GM19438 (cell line): ENCODE measurements around the gene UBL4B.

ENCODE experiments used
- ATAC-seq: cut with Tn5 transposase; IDR thresholded peaks from one replicate; pipeline ENCODE4 v1.9.1; 2021; ENCODE audit warnings: low read depth; ENCODE audit not compliant: unreplicated experiment

UBL4B gene

DNA sequence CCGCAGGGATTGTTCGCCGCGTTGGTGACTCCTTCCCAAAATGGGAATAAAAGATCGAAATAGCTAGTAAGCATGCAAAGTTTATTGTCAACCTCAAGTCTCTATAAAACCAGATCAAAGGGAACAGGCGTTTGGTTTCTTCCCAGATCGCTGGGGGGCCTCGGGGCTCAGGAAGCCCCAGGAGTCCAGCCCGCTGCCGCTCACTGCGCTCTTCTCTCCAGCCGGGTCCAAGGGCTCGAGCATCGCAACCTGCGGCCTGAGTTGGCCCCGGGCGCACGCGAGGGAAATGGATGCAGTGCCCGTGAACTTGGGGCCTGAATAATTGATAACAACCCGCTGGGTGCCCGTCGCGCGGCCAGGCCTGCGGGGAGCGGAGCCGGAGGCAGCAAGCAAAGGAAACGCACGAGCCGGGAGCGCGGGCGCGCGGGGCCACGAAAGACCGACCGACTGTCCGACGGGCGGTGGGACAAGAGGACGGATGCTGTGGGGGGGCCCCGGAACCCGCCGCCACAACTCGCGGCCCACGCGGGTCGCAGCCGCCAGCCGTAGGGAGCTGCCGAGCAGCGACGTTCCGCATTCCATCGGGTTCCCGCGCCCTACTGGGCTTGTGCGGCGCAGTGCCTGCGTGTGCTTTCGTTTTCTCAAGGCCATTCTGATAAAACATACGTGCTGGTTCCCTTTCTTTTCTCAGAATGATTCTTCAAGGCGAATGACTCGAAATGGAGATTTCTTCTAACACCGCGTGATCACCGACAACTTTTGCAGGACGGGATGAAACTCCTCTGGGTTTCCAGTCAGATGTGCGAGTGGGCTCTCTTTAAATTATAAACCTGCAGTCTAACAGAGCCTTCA is 27.8 kb upstream of the UBL4B start:
- no peak for ATAC-seq

- ATAC-seq: no peak
Observed at GRCh38 chr1:110085671-110086070, 26.6 kb upstream of the UBL4B start.

DNA sequence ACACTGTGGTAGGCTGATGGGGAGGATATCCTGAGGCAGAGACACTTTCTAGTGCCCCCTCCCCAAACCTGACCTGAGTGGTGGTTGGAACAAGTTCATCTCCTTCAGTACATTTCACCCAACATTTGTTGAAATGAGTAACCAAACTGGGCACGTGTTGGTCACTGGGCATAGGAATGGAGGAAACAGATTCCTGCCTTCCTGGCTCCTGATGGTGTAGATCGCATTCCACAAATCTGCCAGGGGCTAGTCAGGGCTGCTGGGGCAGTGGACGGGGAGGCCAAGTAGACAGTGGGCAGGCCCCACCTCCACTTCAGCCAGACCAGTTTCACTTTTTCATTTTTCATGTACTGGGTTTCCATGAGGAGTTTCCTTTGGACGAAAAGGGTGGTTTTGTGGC is 25.3 kb upstream of the UBL4B start:
- no peak for ATAC-seq

- ATAC-seq: peak; percentile 58
Observed at GRCh38 chr1:110087812-110088738, 24.2 kb upstream of the UBL4B start.

- ATAC-seq: no peak
Observed at GRCh38 chr1:110088739-110089316, 23.4 kb upstream of the UBL4B start.

DNA sequence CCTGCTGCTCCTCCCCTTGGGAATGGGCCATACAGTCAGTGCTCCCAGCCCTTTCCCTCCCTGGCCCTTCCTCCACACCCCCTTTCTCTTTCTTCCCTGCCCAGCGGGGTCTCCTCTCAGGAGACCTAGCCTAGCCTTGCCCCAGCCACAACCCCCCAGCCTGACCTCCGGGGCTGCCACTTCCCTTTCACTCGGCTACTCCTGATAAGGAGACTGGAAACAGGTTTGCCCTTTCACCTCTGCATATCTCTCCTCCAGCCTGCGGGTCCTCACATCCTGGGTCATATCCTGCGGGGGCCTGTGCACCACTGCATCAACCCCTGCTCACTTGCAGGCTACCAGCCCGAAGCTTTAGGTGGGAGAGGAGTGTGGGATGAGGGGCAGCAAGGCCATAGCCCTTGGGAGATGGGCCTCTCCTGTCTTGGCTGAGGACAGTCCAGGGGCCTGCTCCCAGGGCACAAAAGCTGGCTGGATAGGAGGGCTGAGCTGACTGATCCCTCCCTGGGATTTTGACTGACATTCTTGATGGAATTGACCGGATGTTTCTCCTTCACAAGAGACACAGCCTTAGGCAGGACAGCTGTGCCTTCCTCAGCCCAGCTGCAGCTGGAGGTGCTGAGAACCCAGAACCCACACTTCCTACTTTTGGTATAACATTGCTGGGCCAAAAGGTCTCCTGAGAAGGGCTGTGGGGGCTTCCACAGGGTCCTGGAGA is 22.5 kb upstream of the UBL4B start:
- no peak for ATAC-seq

DNA sequence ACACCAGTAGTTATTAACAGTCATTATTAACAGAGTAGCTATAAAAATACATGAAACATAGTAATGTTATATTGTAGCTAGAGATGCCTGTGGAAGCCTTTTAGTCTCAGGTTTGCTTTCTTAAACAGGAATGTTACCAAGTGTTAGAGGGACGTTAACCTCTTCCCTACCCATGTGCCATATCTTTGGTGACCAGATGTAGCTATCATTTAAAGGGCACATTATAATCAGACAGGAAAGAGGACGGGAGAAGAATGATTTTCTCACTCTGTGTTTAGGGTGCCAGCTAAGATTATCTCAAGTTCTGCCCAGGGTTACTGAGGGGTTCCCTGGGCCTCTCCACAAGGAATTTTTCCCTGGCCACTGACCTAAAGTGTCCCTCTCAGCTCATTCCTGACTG is 20.9 kb upstream of the UBL4B start:
- no peak for ATAC-seq

GRCh38 chr1:110091791-110092190 is 20.5 kb upstream of the UBL4B start:
- no peak for ATAC-seq

DNA sequence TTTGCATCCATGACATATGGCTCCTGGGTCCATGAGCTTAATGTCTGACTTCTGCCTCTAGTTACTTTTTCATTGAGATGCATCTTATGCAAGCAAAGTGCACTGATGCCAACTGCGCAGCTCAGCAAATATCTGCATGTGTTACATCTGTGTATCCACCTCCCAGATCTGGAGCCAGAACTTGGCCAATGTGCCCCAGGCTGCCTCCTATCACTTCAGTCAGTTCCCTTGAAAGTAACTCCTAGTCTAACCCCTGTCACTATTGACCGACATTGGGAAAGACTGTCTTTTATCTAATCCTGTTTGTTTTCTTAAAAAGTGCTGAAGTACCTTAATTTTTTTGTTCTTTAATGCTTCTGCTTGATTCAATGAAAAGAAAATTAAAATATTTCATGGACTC is 19.3 kb upstream of the UBL4B start:
- ATAC-seq: no peak

DNA sequence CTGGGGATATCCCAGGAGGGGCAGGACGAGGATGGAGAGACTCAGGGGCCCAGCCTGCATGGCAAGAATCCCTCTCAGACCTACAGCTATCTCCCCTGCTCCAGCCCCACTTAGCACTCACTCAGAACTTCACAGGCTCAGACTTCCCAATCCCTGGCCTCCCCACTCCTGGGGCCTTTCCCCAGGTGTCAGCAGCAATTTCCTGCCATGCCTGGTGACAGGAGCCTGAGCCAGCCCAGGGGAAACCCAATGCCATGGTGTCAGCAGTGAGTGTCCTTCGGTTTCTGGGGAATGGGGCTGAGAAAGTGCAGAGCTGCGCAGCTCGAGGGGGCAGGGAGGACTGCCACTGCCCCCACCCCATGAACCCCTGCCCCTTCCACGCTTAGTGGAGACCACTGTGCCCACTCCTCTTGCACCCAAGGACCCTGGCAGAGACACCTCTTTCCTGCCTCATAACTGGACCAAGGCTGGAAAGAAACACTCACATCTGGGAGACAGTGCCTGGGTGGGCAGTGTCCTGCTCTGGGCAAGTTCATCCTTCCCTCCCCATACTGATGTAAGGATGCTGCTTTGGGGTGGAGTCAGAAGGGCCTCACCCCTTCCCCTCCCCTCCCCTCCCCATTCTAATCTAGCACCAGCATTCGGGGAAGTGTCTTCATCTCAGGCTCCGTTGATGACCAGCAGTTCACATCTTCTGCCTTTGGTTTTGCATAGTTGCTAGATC is 17.1 kb upstream of the UBL4B start:
- no peak for ATAC-seq

DNA sequence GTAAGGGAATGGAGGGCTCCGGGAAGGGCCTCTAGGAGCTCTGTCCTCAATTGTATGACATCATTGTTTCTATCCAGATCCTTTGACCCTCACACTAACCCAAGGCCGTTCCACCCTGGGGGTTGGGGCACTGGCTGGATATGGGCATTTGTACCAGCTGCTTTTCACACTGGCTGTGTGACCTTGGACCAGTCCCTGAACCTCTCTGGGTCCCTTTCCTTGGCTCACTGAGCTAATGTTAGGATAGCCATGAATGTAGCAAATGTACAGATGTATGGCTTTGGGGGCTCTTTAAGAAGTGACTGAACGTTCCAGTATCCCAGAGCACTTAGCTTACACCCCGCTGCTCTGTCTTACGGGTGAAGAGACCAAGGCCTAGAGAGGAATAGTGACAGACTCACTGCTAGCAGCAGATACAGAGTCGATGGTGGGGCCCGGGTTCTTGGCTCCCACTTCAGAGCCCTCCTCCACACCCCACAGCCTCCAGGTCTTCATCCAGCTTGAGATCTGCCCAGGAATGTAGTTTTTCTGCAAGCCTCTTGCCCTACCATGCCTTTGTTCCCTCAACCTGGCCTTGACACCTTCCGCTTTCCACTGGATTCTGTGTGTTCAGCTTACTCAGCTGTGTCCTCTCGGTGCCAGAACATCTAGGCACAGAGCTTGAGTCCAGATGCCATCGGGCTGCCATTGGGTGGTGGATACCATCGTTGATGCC is 14.6 kb upstream of the UBL4B start:
- no peak for ATAC-seq

- no peak for ATAC-seq
Observed at GRCh38 chr1:110098222-110099026, 13.8 kb upstream of the UBL4B start.

GRCh38 chr1:110100335-110100734 is 11.9 kb upstream of the UBL4B start:
- no peak for ATAC-seq

- ATAC-seq: no peak
Observed at GRCh38 chr1:110102081-110102480, 10.2 kb upstream of the UBL4B start.

DNA sequence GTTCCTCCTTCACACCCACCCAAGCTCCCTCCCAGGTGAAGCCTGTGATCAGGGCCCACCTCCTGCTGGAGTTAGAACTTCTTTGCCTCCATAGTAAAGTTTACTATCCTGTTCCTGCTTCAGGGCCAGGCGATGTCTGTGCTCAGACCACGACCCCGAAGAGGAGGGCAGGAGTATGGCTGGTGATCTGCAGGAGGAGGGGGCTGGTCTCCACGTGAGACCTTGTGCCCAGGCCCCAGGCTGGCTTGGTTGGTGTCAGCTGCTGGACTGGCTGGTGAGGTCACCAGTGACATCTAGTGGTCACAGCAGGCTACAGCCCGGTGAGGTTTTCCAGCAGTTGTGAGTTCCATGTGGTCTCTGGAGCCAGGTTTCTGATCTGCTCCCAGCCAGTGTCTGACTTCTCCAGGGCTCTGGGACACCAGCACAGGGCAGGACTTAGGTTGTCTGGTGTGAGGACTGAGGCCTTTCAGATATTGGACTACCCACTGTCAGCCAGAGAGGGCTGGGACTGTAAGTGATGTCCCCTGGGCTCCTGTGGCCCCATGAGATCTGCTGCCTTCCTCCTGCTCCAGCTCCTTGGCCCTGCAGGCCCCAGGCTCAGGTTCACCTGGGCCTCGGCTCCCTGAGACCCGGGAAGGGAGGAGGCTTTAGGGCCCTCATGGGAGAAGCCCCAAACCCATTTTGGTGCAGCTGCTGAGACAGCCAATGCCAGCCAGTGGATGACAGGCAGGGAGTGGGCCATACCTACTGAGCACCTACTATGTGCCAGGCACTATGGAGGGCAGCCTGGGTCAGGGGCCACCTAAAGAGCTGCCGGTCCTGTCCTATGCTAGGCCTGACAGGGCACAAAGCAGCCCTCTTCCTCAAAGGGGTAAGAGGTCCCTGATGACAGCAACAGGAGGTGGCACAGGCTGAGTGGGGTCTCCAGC is 6.0 kb upstream of the UBL4B start:
- no peak for ATAC-seq

- no peak for ATAC-seq
Observed at GRCh38 chr1:110107867-110108469, 4.3 kb upstream of the UBL4B start.

DNA sequence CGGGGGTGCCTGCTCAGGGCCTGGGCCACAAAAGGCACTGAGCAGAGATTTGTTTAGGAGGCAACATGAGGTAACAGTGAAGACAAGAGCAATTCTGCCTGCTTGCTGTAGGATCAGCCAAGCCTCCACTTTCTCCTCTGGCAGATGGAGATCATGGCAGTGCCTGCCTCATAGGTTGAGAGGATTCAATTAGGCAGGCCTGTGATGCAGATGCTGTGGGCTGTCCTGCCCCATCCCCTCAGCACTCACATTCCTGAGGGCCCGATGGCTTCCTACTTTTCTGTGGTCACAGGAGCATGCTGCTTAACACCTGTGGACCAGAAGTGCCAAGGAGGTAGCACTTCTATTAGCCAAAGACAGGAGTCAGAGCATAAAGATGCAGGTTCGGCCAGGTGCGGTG is 1.2 kb upstream of the UBL4B start:
- no peak for ATAC-seq
